Ammon's horn (tissue), 1 donor: ENCODE data around the gene OPCML.

ENCODE experiments used
- DNase-seq: peaks from one replicate; pipeline ENCODE4 v3.0.0-alpha.2; 2016; ENCODE audit warnings: low spot score

The OPCML gene

DNA sequence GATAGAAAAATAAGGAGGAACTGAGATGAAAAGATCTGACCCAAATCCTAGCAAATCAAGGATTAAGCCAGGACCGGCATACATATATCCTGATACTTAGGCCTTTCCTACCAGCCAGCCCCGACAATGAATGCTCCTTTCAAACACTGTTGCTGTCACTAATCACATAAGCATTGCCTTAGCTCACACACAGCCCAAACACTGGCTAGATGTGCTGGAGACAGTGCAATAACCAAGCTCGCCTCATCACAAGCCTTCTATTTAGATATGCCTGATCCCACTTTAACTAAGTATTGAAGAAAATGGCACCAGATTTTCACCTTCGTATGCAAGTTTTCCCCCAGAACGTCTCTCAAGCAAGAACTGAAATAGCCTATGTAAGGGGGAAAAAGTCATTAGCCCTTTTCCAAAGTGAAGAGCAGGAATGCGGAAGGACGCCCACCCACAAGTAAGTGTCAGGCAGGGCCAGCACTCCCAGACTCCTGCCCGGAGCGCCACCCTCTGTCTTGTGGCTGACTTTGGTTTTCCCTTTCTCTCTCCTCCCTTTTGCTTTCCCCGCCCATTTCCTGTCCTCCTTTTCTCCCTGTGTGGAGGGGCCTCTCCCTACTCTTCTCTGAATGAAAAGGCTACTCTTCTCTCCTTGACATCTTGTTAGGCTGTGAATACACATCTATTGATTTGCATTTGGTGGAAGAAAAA, 8.9 kb upstream of the OPCML start:
- DNase-seq, result no peak

DNA sequence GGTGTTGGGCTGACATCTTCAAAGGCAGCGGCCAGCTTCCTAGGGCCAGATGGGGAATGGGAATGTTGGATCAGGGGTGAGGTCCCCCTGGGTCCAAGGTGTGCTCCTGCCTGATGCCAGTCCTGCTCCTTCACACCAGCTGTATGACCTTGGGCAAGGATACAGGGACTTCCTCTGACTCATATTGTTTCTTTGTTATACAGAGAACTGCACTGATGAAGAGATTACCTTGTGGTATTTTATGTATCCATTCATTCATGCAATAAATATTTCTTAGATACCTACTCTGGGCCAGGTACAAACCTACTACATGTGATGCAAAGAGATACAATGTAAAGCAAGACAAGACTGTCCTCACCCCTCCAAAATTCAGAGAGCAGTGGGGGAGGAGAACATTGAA, 3.9 kb upstream of the OPCML start:
- no peak for DNase-seq

DNA sequence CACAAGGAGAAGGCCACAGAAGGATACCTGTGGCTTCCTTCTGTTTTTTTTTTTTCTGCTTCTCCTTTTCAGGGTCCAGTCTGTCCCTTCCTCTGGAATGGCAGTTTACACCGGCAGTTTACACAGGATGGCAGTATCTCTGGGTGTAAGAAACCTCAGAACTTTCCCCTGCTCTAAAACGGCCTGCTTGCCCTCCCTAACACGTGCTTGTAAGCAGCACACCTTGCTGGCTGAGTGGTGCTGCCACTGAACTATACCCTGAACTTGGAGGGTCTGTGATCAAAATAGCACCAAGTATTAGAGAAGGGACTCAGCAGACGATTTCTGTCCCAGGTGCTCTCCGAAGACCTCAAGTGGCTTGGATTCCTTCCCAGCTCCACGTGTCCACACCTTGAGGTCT, 904 bp upstream of the OPCML start:
- DNase-seq, result no peak

DNA sequence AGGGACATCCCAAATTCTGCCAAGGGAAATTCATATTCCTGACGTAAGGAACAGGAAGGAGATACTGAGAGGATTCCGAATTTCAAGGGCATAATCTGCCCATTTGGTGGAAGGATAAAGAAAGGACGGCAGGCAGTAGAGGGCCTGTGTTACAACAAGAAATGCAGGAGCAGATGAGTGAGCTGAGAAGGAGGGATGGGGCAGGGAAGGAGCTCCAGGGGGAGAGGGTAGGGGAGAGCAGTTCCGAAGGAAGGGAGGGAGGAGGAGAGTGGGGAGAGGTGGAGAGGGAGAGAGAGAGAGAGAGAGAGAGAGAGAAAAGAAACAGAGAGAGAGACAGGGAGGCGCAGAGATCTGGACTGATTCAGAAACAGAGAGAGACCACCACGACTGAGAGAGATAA, 843 bp downstream of the OPCML start:
- DNase-seq, result no peak

DNA sequence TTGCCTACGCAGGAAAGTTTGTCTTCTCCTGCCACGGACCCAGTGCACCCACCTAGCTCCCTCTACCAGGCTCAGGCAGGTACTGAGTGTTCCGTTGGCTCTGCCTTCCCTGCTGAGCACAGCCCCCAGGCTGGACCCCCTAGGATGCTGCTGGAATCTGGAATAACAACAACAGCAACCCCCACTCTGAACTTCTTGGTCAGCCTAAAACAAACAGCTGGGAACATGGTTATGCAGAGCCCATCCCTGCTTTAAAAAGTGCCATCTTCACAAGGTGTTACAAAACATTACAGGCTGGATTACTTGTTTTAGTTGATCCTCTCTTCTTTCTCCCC, 1.8 kb downstream of the OPCML start:
- no peak for DNase-seq

DNA sequence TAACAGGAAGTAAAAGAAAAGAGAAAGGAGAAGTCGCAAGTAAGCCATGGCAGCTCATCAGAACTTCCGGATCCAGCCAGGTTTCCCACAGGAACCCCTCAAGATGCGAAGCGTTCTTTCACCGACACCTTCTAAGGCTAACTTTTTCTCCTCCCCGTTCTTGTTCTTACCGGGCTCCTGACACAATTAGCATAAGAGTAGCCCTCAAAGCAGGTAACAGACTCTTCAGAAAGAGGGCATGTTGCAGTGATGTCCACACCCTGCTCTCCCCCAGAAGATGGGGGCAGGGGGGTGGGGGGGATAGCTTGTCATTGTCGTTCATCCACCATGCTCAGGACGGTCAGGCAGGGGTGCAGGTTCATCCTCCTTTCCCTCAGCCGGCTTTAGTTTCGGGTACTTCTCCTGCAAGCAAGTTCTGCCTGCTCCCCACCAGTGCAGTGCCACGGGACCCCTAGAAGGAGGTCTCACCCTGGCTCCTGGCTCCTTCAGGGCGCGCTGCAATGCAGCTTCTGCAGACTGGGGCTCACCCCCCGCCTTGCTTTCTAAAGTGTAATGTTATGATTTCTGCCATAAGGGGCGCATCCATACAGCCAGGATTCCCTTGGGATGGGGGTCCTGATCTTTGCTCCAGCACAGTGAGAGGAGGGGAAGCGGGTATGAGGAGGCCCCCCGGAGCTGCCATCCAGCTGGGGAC, 2.3 kb downstream of the OPCML start:
- no peak for DNase-seq

DNA sequence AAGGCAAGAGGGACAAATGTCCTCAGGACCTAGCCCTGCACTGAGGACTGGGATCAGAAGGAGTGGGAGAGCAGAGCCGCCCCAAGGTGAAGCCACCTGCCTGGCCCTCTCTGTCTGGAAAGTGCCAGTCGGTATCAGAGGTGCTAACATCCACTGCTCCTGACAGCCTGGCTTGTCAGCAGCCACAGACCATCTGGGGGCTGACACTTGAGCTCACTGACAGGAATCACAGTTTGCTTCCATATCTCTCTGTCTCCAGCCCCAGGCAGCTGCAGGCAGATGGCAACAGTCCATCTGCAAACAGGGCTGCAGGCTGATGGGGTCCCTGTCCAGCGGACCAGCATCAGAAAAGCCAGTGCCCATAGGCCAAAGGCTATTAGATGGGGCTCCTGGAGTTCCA, 5.5 kb downstream of the OPCML start:
- DNase-seq, result no peak

DNA sequence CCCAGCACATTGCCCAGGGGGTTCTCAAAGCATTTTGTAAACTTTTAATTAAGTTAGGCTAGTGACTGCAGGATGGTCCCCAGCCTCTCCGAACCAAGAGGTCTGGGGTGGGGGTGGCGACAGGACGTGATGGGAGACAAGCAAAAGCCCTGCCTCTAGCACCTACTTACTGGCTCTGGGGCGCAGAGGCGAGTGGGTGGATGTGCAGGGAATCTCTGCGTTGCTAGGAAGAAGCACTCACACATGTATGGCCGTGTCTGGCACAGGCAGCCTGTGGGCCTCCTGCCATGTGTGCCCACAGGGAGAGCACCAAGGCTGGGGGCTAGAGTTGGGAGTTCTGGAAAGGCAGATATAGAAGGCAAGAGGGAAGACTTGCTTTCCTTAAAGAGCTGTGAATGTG, 6.3 kb downstream of the OPCML start:
- DNase-seq, result no peak

DNA sequence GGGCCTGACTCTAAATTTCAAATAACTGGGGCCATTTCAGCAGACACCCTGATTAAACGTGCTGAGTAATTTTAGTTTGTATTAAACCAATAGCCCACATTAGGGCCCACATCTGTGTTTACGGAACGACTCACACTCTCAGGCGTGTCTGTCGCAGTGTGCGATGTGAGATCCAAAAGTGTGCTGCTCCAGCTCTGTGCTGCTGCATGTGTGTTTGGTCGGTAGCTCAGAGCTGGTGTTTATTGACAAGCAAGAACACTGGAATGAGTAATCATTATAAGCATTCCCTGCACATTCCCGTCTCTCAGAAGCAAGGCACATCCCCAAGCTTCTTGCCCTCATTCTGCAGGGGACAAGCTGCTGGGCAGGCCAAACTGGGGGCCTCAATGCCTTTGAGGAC, 7.8 kb downstream of the OPCML start:
- no peak for DNase-seq

DNA sequence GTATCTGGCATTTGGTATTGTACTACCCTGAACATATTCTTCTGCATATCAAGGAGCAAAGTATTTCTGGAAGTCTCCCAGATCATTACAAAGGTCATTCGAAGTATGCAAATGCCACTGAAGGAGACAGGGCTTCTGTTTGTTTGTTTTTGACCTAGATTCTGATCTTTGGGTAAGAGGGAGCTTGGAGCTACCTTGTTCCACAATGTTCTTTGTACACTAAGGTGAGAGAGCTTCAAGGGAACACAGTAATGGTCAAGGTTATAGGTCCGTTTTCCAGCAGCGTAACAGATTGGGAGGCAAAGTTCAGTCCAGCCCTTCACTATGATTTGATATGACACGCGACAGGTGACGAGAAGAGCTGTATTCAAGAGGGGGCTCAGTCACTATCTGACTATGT, 10.0 kb downstream of the OPCML start:
- no peak for DNase-seq

DNA sequence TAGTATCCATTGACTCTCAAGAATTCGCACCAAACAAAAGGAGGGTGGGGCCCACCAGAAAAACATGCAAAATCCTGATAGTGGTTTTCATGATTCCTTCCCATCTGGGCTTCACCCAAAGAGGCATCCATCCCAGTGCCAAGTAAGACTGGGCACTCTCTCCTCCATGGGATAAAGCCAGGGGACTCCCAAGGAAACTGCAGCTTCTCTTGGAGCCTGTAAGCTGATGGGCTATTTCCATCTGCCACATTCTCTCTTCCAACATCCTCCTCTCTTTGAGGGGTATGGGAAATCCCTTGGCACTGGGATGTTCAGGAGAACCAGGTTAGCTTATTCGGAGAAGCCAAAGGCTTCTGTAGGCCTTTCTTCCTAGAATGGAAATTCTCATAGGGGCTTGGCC, 10.8 kb downstream of the OPCML start:
- DNase-seq, result no peak

DNA sequence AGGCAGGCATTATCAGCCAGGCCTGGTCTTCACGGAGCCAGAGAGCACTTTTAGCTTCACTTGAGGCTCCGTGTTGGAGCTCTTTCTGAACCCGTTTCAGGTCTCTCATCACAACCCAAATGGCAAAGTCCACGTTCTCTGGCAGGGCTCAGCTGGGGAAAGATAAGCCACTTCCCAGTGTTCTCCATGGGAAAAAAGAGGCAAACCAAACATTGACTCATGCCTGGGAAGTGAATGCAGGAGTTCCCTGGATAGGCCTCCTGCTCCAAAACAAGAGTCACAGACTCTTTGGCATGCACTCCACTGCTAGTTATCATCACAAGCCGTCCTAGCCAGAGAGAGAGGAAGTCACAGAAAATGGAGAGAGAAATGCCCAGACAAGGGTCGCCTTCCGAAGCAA, 11.6 kb downstream of the OPCML start:
- DNase-seq, result no peak

DNA sequence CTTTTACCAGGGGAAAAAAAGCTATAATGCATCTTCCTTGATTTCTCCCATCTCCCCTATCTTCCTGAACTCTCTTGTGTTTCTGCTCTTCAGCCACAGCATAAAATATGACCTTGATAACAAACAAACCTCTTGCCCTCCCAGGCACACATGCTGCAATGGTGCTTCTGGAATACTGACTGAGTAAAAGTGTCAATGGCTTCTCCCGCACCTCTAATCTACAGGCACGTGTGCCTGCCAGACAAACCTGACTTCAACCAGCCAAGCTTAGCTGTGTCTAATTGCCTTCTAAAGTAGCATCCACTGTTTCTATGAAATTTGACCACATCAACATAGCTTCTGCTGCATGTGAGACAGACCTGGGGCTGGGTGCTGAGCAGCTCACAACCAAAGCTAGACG, 12.7 kb downstream of the OPCML start:
- DNase-seq, result no peak

DNA sequence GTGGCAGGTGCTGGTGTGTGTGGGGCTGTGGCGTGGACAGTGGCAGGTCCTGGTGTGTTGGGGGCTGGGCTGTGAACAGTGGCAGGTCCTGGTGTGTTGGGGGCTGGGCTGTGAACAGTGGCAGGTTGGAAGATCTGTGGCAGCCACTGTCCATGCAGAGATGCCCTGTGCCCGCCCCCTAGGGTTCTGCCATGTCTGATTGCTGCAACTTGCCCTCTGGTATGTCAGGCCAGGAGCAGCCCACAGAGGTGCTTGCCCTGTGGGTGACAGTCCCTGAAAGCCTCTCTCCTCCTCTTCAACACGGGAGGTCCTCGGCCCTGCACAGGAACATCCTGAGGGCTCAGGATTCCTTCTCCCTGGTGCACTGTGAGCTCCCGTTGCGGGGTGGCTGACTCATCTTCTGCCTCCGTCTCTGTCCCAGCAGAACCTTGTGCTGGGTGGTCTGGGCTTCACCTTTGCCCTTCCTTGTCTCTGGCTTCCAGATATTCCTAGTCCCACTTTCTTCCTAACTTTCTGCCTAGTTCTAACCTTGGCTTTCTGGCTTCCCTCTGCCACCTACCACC, 13.5 kb downstream of the OPCML start:
- DNase-seq, result no peak

DNA sequence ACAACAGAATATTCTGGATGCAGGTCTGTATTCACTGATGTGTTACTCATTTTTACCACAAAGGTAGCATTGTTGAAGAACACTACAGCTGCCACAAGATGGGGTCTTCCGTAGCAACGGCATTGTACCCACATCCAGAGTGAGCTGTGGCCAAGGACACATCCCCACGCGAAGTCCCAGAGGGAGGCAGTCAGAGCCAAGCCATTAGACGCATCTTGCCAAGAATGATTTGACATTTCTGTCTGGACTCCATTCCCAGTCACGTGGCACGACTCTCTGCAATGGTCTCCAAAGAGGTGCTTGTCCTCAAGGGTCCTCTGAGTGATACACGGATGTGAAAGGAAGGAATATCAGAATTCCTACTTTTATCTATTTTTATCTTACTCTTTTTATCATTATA, 15.5 kb downstream of the OPCML start:
- DNase-seq, result no peak

DNA sequence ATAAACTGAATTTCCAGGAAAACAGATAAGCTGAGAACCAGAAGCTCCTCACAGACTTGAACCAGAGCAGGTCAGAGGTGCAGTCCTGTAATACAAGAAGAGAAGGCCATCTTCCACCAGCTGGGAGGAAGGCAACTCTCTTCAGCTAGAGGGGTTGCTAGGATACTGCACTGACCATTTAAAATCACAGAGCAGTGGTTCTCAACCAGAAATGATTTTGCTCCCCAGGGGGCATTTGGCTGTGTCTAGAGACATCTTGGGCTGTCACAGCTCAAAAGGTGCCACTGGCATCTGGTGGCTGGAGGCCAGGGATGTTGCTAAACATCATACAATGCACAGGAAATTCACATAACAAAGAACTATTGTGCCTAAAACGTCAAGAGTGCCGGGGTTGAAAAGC, 17.2 kb downstream of the OPCML start:
- DNase-seq, result no peak

DNA sequence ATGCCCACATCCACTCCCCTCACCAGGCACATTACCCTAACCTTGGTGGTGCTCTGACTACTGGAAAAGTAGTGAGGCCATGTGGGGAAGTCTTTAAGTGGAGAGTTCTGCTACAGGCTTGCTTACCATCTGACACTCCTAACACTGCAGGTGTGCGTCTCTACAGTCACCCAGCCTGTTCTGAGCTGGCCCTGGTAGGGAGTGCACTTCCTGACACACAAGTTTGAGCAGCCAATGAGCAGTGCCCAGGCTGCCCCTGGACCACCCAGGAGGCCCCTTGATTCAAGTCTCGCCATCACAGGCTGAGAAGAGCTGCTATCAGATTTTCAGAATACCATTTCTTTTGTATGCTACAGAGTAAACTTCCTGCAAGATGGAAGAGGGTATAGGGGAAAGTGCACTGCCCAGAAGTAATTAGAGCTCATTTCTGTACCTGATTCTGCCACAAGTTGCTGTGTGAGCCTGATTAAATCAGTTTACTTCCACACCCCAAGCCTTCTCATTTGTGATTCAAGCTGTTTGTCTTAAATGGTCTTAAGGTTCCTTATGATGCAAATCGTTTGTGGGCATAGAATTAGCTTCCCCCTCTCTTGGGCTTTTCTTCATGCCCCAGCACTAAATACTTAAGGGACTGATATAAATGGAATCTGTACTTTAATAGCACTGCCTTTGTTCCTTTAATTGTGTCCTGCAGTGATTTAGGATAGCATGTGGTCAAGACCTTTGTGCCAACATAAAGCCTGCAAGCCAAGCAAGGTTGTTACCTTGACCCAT, 22.2 kb downstream of the OPCML start:
- no peak for DNase-seq

DNA sequence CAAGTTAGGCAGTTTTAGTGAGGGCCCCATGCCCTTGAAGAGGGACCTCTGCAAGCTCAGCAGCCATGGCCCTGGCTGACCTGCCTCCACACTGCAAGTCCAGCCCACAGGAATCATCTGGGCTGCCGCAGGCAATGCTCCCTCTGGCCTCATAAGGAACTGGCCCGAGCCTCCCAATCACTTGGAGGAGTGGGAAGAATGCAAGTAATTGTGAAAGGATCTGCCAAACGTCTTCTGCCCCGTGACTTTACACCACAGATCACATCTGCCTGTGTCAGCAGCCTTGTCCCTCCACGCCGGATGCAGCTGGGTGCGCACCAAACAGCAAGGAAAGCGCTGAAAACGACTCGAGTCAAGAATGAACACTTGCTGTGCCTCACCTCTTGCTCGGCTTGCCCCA, 23.8 kb downstream of the OPCML start:
- DNase-seq, result no peak

DNA sequence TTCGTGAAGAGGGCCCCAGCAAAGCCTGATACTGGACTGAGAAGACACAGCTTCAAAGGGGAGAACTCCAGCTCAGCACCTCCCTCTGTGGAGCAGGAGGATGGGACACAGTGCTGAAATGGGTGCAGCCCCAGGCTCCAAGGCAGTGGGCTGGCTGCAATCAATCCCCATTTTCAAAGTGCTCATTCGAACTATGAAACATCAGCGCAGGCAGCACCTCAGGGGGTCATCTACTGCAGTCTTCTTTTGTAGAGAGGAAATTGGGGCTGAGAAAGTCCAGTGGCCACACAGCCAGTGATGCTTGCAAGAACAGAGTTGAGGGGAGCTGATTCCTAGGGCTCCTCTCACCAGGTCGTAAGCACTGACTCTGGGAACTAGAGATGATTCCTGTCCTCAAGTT, 25.1 kb downstream of the OPCML start:
- DNase-seq, result no peak

DNA sequence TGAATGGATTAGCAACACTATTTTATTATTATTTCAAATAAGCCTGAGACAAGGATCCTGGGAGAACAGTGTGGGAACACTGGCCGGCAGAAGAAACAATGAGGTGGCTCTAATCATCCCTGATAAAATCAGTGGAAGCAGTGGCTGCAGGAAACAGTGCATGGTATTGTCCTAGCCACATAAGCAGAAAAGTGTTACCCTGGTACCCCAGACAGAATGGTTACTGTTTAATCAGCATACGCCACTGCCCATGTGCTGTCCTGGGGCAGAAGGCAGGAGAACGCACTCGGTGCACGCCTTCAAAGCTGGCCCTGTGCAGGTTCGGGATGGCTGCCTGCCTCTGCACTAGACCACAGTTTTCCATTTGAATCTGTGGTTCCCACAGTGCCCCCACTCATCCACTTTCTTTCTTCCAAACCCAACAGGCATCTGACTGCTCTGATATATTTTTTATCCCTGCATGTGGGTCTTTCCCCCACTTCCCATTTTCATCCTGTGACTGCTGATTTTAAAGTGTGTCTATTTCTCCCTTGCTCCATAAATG, 25.7 kb downstream of the OPCML start:
- no peak for DNase-seq

DNA sequence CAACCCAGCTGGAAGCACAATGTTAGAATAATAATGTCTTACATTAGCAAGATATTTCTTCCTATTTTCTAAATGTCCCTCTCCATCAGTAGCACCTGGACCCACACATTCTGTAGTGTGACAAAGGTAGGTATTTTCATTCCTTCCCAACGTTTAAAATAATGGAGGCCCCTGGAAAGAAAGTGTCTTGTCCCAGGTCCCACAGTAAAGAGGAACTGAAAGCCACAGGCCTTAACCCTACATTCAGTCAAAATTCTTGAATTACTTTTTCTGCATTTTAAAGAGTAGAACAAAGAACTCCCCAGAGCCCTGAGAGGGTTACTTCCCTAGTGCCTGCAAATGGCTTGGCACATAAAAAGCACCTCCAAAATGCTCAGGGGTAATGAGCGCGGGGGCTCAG, 26.3 kb downstream of the OPCML start:
- no peak for DNase-seq

DNA sequence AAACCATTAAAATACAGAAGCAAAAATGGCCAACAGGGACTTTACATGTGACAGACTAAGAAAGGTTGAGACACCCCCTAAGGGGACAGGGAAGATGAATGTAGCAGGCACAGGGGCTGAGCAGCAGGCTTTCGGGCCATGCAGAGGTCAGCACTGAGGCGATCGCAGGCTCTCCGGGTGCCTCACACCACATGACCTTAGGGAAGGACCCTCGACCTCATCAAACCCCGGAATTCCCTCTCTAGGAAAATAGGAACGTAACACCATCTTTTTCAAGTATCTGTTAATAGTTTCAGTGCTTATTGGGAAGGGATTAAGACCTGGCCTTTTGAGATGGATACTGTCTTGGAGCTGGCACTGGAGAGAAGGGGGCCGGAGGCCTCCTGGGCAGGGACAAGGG, 27.4 kb downstream of the OPCML start:
- no peak for DNase-seq

DNA sequence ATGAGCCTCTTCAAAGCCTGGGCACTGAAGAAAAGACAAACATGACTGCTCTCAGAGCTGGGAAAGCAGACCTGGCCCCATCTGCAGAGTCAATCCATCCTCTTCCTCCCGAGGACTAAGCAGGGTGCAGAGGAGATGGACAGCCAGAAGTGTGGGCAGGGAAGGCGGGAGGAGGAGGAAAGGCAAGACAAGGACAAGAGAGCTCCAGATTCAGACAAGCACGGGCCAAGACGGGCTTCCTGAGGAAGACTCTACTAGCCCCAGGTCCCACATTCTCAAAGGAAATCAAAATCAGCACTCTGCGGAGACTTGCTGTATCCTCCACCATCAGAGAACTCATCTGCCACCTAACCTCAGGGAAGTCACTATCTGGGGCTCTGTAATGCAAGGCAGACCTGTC, 28.5 kb downstream of the OPCML start:
- DNase-seq, result no peak
